ENCODE measurements around the gene CCDC127. TPM values are rescaled to one million over a fixed set of nuclear protein-coding genes. Genes with fewer than 3 reads are reported as not detected.

Gene CCDC127
- total RNA-seq, 2 donors from 2014 or later = 8.4 to 9.7 TPM

- H3K27me3 ChIP-seq (ENCODE audit: control insufficient read depth, insufficient read depth, low read length, poor library complexity, severe bottlenecking) = no peaks in the 10 kb centered on the region
- Mint-ChIP-seq H3K4me3 (no peak overlapping the region), H3K9me3 (no peaks in the 10 kb centered on the region), H3K27ac (no peak overlapping the region), H3K36me3 (ENCODE audit: low read depth) (peaks cover 4% of the 10 kb centered on the region), H3K27me3 (ENCODE audit: insufficient read depth) (no peaks in the 10 kb centered on the region), H3K4me1 (peaks cover 7% of the 10 kb centered on the region)
- TF ChIP-seq CTCF (conservative IDR thresholded peaks at IDR 0.05) = no peak
- WGBS, 2 experiments (ENCODE audit: insufficient coverage in 1 of 2, insufficient read length in 1 of 2) = 82 to 89% methylated on average over 10 to 11 of the region's 11 CpGs
- no peak overlapping the region for H3K9ac ChIP-seq (ENCODE audit: extremely low read depth, low read length, poor library complexity, severe bottlenecking)
- H3K4me1 ChIP-seq (ENCODE audit: control insufficient read depth, insufficient read depth, low read length) = peaks cover 3% of the 10 kb centered on the region
- H3K4me3 ChIP-seq (ENCODE audit: low read length) = no peak overlapping the region
- no peak for DNase-seq
- no peak overlapping the region for H3K27ac ChIP-seq (ENCODE audit: low read depth, low read length)
- no peaks in the 10 kb centered on the region for H3K36me3 ChIP-seq (ENCODE audit: control insufficient read depth, insufficient read depth, low read length)
- H3K9me3 ChIP-seq (ENCODE audit: control insufficient read depth, low read length) = no peaks in the 10 kb centered on the region
These were observed 41.6 kb downstream of the CCDC127 start for GRCh38 chr5:176296-176823.

- H3K4me3 ChIP-seq (ENCODE audit: low read length) = no peak overlapping the region
- Mint-ChIP-seq H3K9me3 (no peaks in the 10 kb centered on the region), H3K4me1 (peaks cover 7% of the 10 kb centered on the region), H3K36me3 (ENCODE audit: low read depth) (peaks cover 4% of the 10 kb centered on the region), H3K4me3 (no peak overlapping the region), H3K27me3 (ENCODE audit: insufficient read depth) (no peaks in the 10 kb centered on the region), H3K27ac (peak overlapping the region; percentile 68)
- H3K4me1 ChIP-seq (ENCODE audit: control insufficient read depth, insufficient read depth, low read length) = peaks cover 3% of the 10 kb centered on the region
- H3K27me3 ChIP-seq (ENCODE audit: control insufficient read depth, insufficient read depth, low read length, poor library complexity, severe bottlenecking) = no peaks in the 10 kb centered on the region
- WGBS, 2 experiments (ENCODE audit: insufficient coverage in 1 of 2, insufficient read length in 1 of 2) = 95 to 100% methylated on average over 5 to 16 of the region's 16 CpGs
- DNase-seq = no peak
- no peak for TF ChIP-seq CTCF (conservative IDR thresholded peaks at IDR 0.05)
- no peak overlapping the region for H3K9ac ChIP-seq (ENCODE audit: extremely low read depth, low read length, poor library complexity, severe bottlenecking)
- no peaks in the 10 kb centered on the region for H3K36me3 ChIP-seq (ENCODE audit: control insufficient read depth, insufficient read depth, low read length)
- H3K27ac ChIP-seq (ENCODE audit: low read depth, low read length) = no peak overlapping the region
- no peaks in the 10 kb centered on the region for H3K9me3 ChIP-seq (ENCODE audit: control insufficient read depth, low read length)
These were observed 43.0 kb downstream of the CCDC127 start for GRCh38 chr5:174876-175465.

DNA sequence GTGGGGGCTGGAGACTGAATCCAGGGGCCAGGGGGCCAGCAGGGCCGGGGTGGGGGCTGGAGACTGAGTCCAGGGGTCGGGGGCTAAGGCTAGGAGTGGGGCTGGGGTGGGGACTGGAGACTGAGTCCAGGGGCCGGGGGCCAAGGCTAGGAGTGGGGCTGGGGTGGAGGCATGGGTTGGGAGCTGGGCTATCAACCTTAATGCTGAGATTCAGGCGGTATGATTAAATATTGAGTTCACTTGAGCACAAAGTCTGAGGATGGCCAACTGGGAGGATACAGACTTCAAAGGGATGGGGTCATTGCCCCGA, 43.7 kb downstream of the CCDC127 start:
- H3K4me1 Mint-ChIP-seq = peaks cover 7% of the 10 kb centered on the region
- no peaks in the 10 kb centered on the region for H3K9me3 Mint-ChIP-seq
- no peak for TF ChIP-seq CTCF (conservative IDR thresholded peaks at IDR 0.05)
- DNase-seq = no peak
- Histone ChIP-seq H3K27ac (ENCODE audit: low read depth, low read length) (no peak overlapping the region), H3K36me3 (ENCODE audit: control insufficient read depth, insufficient read depth, low read length) (no peaks in the 10 kb centered on the region), H3K4me1 (ENCODE audit: control insufficient read depth, insufficient read depth, low read length) (peaks cover 3% of the 10 kb centered on the region), H3K27me3 (ENCODE audit: control insufficient read depth, insufficient read depth, low read length, poor library complexity, severe bottlenecking) (no peaks in the 10 kb centered on the region), H3K4me3 (ENCODE audit: low read length) (no peak overlapping the region), H3K9me3 (ENCODE audit: control insufficient read depth, low read length) (no peaks in the 10 kb centered on the region), H3K9ac (ENCODE audit: extremely low read depth, low read length, poor library complexity, severe bottlenecking) (no peak overlapping the region)
- H3K27ac Mint-ChIP-seq = no peak overlapping the region
- peaks cover 4% of the 10 kb centered on the region for H3K36me3 Mint-ChIP-seq (ENCODE audit: low read depth)
- H3K4me3 Mint-ChIP-seq = no peak overlapping the region
- no peaks in the 10 kb centered on the region for H3K27me3 Mint-ChIP-seq (ENCODE audit: insufficient read depth)
- 98% methylated on average over 5 of the region's 5 CpGs; no CpG with 5 or more reads in 1 of the 2 experiments for WGBS, 2 experiments (ENCODE audit: insufficient coverage in 1 of 2, insufficient read length in 1 of 2)
